ENCODE measurements around the gene SKA3.

SKA3 gene

GRCh38 chr13:21111546-21111945 lies 64.8 kb downstream of the SKA3 start:
- DNase-seq: no peak

- no peak for DNase-seq
Measured at GRCh38 chr13:21109168-21109567, 67.2 kb downstream of the SKA3 start.

DNA sequence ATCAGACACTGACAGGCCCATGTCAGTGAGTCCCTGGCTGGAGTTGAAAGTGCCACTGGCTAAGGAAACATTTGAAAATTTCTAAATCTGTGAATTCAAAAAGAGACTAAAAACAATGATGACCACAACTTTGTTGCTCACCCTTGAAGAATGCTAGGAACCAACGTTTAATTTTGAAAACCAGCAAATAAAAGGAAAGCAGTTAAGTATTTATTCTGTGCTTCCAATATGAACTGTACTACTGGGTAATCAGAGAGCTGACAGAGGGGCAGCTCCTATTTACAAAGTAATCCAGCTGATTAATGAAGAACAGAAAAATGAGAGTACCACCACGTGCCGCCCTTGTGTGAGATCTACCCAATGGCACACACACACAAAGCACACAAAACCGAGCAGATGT lies 70.3 kb downstream of the SKA3 start:
- DNase-seq: no peak

- no peak for DNase-seq
Measured at GRCh38 chr13:21104199-21105019, 71.9 kb downstream of the SKA3 start.

Data from suppressor macrophage (primary cell).